Putamen (tissue), 1 donor: Measurements from ENCODE around the gene CDKN1C.
"Not testable (repeated sequence)": the region's sequence is repeated elsewhere in the genome, so short reads cannot be mapped to it uniquely, and the experiment has no call there.

ENCODE experiments used
- DNase-seq: peaks from one replicate; pipeline ENCODE4 v3.0.0-alpha.2; 2016; ENCODE audit warnings: low spot score

CDKN1C gene

DNA sequence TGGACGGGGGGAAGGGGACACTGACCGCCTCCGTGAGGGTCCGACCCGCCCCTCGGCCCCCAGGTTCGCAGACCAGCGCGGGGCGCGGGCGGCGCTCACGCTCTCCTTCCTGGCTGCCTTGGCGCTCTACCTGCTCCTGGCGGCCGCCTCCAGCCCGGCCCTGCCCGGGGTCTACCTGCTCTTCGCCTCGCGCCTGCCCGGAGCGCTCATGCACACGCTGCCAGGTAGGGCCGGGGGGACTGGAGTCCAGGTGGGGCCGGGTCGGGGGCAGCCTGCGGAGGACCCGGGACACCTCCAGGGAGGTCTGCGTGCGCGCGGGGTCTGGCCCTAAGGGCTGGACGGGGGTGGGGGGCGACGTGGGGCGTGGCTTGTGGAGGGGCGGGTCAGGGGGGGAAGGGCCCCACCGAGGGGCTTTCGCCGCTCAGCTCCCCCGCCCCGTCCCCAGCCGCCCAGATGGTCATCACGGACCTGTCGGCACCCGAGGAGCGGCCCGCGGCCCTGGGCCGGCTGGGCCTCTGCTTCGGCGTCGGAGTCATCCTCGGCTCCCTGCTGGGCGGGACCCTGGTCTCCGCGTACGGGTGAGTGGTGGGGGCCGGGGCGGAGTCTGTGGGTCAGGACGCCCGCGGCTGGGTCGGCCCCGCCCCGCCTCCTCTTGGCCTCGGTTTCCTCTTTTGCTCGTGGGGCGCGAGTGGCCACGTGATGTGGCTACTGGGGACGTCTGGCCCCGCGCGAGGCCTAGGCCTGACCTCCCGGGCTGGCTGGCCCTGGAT lies 23.7 kb upstream of the CDKN1C start:
- DNase-seq, result no peak

DNA sequence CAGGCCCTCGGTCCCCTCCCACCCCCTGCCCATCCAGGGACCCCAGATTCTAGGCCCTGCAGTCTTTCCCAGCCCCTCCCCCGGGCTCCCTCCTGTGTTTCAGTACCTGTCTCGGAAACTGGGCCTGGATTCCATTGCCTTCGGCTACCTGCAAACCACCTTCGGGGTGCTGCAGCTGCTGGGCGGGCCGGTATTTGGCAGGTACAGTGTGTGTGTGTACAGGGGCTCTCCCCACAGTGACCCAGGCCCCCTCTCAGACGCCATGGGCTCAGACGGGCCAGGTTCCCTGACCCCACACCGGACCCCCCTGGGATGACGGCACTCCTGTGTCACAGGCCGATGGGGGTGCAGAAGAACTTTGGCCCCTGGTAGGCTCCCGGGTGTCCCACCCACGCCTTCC lies 22.6 kb upstream of the CDKN1C start:
- DNase-seq, result no peak

DNA sequence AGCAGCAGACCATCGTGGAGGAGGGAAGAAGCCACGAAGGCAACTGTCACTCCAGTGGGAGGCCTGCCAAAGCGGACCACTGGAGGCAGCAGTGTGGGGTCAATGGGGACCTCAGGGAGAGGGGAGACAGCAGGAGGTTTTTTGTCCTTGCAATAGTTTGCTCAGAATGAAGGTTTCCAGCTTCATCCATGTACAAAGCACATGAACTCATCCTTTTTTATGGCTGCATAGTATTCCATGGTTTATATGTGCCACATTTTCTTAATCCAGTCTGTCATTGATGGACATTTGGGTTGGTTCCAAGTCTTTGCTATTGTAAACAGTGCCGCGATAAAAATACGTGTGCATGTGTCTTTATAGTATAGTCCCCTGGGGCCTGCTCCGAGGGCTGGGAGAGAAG lies 19.7 kb upstream of the CDKN1C start:
- DNase-seq, result not testable (repeated sequence)

DNA sequence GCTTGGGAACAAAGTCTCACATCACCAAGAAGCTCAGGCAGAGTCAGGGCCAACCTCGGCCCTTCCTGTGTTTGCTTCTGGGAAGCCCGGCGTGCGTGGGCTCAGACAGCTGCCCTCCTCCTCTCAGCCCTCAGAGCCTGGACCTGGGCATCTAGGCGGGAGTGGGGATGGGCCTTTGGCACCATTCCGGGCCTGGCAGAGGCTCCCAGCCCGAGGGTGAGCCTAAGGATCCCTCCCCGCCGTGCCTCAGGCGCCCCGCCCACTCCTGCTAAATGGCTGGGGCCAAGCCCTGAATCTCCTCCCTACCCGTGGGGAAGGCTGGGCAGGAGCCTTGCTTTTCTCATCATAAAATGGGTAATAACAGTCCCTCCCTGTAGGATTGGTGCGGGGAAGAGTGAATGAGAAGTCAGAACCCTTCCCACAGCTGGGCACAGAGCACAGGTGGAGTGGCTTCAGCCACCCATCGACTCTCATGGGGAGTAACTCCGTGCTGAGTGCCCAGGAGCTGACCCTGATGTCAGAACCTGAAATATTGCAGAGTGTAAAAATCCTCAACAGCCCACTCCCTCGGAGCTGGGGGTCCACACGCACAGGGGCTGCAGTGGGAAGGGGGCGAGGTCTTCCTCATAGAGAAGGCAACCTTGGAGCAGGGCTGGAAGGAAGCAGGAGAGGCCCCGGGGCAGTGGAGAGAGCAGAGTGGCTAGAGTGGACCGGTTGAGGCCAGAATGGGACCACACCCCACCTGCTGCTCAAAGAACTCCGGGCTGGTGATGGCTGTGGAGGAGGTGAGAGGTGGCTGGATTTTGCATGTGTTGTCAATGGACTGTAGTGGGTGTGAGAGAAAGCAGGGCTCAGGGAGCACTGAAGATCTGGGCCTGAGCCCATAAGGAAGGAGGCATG lies 18.8 kb upstream of the CDKN1C start:
- no peak for DNase-seq

DNA sequence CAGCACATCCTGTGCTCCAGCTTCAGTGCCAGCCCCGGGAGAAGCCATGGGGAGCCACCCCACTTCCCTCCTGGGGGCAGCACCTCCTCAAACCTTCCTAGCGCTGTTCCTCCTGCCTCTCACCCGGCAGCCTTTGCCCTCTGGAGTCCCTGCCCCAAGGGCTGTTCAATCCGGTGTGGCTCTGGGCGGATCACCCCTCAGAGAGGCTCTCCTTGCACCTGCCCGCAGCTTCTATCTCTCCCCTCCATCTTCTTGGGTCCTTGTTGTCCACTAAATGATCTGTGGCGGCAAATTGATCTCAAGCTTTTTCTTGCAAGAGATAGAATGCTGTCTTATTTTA lies 18.1 kb upstream of the CDKN1C start:
- no peak for DNase-seq

DNA sequence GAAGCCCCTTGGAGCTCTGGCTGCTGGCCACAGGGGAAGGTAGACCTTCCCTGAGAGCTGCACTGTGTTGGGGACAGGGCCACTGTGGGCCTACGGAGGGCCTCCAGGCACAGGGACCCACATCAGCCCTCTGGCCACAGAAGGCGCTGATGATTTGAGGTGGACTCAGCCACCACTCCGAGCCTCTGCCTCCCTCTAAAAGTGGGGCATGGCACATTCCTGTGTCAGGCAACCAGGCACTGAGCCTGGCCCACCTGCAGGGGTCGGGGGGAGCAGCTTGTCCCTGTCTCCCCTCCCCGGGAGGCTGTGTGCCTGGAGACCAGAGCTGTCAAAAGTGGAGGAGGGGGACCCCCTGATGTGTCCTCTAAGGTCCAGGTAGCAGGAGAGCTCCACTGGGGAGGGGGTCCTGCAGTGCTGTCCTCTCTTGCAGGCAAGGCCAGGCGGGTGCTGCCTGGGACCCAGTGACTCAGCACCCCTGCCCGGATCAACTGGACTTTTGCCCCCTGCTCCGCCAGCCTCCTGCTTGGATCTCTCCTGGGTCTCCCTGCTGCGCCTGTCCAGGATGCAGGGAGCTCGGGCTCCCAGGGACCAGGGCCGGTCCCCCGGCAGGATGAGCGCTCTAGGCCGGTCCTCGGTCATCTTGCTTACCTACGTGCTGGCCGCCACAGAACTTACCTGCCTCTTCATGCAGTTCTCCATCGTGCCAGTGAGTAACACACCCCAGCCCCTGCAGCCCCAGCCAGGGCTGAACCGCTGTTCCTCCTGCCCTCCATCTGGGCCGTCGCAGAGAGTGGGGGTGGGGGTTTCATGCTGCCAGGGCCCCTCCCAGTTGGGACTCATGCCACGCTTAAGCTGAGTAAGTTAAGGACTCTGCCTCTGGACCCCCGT lies 17.5 kb upstream of the CDKN1C start:
- DNase-seq, result no peak

DNA sequence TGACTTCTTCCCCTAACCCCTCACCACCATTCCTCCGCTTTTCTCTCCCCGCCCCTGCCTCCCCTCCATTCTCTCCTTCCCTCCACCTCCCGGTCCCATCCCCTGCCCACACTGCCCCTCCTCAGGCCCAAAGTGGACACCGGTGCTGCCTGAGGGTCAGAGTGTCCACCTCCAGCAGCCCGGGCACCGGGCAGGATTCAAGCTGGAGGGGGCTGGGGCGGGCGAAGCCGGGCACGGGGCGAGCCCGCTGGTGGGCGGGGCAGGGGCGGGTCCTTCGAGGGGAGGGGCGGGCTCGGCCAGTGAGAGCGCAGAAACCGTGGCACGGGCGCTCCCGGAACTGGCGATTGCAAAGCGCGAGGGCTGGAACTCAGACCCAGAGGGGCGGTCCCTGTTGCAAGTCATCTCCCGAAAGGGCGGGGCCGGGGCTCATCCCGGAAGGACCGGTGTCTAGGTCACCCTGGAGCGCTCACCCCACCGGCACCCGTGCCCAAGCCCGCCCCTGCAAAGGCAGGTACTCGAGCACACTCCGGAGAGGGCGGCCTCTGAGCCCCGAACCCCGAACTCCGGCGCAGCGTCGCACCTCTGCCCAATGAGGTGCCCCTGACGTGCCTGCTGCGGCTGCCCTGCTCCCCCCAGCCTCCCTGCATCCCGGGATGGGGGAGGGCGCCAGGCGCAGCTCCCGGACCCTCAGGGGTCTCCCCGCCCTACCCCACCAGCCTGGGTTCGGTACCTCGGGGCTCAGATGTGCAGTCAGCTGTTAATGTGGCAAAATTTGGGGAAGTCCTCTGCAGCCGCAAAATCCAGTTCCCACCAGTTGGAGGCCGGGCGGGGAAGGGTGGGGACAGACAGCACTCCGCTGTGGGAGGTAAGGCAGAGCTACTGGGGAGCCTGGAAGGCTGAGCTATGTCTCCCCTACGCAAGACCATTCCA lies 16.5 kb upstream of the CDKN1C start:
- no peak for DNase-seq

DNA sequence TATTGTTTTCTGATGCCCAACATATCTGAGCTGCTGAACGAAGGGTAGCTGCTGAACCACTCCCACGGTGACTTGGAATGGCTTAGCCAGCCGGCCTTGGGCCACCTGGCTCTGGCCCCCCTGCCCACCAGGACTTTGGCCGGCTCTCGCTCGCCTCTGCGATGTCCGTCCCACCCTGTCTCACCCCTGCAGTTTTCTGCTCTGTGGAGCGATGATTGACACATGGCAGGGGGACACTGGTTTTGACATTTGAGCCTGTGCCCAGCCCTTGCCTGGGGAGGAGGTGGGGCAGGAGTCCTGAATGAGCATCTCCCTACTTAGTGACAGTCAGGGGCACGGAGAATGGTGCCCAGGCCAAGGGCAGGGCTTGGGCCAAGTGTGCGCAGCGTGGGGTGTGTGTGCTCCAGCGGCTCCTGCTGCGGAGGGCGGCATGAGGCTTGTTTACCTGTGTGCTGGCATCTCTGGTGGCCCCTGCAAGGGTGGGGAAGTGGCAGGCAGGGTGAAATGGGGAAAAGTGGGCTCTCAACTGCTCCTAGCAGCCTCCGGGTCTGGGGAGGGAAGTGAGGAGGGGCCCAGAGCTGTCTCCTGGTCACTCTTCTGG lies 15.7 kb upstream of the CDKN1C start:
- DNase-seq, result no peak

DNA sequence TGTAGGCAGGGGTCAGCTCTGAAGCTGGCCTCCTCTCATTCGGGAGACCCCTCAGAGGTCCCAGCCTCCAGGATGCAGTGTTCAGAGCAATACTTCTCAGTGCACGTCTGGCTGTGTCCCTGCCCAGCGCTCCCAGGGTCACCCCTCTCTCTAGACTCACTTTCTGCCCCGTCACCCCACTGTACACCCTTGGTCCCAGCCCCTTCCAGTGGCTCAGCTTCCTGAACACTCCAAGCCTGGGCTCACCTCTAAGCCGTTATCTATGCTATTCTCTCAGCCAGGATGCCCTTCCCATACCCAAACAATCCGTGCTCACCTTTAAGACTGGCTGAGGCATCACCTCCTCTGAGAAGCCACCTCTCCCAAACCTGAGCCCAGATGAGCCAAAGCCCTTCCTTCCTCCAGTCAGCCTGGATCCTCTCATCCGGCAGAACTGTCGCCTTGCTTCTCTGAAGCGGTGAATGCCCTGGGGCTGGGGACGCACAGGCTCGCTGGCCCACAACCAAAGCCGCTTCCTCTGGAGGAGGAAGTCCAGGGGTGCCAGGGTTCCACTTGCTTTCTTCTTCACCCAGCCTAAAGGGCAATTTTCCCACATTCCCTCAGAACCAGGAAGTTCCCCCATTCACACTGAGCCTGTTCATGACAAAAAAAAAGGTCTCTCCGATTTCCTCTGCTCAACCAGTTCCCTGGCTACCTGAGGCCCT lies 13.7 kb upstream of the CDKN1C start:
- DNase-seq, result no peak

DNA sequence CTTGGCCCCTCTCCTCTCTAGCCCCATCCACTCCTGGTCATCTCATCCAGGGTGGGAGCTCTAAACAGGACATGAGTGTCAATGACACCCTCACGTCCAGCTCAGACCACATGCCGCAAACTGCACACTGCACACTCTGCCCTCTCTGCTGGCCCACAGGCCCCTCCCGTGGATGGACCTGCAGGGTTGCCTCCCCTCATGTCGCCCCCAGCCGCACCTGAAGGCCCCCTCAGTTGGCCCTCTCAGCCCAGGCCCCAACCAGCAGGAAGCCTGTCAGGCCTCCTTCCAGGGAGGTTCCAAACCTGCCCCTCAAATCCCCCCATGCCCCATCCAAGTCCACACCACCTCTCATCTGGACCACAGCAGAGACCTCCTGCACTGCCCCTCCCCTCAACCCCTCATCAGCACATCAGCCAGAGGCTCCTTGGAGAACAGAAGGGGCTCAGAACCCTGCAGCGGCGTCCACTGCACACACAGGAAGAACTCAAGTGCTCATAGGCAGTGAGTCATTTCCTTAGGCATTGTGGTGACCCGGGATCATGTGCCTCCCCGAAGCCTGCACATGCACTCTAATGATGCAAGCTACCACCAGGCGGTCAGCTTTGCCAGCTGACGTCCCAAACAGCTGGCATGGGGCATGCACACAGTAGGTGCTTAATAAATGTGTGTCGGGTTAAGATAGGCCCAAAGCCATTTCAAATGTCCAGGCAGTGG lies 12.9 kb upstream of the CDKN1C start:
- no peak for DNase-seq

DNA sequence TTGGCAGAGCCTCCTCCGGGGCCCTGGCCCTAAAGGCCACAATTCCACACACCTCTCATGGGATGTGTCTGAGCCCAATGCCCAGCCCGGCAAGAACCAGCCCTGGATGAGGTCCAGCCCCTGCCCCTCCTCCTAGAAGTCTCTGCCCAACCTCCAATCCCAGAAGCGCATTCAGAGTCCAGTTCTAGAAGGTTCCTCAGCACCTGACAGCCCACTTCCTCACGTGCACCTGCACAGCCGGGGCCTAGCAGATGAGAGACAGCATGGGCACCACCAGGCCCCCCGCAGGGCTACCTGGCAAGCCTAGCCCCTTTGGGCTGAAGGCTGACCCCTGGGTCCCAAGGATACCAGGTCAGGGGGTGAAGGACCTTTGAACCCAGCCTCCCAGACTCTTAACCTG lies 11.5 kb upstream of the CDKN1C start:
- no peak for DNase-seq

DNA sequence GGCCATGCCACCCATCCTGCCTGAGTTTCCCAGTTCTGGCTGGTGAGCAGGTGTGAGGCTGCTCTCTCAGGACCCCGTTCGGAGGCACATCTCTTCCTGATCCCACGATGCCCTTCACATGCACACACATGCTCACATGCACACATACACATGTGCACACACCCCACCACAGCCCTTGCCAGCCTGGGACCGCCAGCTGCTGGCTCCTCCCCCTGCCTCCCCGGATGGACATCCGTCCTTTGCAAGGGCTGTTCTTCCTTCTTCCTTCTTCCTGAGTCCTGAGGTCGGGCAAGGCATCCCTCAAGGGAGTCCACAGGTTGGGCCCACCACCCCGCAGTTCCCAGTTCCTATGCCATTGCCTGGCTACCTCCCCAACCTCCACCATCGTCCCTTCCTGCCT lies 10.5 kb upstream of the CDKN1C start:
- DNase-seq, result no peak

DNA sequence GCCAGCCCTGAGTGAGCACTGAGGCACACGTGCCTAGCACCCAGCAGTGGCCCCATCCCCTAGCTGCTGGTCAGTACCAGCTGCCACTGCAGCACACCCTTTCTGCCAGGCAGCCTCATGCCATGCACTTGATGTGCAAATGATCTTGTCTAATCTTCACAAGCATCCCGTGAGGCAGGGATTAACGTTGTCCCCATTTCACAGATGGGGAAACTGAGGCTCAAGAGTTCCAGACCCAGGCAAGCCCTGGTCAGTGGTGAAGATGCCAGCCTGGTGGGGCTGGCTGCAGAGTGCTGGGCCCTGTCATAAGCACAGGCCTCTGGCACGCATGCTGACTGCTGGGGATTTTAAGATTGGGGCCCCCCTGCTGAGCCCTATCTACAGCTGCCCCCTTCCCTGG lies 8.4 kb upstream of the CDKN1C start:
- DNase-seq, result no peak

DNA sequence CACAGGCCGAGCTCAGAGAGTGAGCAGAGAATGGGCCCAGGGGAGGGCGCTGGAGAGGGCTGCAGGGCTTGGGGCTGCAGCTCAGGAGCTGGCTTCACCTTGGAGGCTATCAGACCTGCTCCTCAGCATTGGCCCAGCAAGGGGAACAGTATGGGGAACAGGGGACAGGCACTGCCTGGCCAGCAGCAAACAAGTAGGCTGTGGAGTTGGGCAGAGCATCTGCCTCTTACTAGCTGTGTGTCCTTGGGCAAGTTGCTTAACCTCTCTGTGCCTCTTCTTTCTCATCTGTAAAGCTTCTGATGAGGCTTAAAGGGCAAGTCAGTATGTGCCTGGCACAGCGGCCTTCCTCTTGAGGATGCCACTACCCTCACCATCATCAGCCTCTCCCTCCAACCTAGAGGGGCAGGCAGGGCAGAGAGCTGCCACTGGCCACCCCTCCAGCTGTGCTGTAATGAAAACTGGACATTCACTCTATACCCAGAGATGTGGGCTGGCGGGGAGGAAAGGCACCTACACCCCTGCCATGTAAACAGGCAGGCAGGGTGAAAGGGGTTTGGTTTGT lies 7.5 kb upstream of the CDKN1C start:
- no peak for DNase-seq

DNA sequence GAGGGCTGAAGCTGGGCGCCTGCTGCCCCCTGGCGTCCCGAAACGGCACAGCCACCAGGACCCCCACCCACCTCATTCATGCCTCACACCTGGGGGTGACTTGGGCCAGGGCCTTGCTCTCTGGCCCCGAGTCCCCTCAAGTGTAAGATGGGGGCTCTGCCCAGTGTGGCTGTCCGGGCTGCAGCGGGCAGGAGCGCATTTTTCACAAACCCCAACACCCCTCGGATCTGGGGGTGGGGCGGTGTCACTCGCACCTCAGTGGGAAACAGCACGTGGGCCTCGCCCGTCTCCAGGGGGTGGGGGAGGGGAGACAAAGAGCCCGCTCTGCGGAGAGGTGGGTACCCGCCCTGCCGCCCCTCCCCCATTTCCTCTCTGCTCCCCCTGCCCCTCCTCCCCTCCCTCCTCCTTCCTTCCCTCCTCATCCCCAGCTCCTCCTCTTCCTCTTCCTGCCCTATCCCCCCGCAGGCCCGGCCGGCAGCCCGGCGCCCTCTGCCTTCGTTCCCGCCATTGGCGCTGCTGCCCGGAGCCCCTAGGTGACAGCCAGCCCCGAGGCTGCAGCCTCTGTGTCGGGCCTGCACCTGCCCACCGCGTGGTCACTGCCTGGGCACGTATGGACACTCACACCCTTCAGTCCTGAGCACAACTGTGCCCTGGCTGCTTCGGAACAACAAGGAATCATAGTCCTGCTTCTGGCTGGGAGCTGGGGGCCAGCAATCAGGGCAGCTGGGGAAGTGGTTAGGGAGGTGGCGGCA lies 6.8 kb upstream of the CDKN1C start:
- no peak for DNase-seq

DNA sequence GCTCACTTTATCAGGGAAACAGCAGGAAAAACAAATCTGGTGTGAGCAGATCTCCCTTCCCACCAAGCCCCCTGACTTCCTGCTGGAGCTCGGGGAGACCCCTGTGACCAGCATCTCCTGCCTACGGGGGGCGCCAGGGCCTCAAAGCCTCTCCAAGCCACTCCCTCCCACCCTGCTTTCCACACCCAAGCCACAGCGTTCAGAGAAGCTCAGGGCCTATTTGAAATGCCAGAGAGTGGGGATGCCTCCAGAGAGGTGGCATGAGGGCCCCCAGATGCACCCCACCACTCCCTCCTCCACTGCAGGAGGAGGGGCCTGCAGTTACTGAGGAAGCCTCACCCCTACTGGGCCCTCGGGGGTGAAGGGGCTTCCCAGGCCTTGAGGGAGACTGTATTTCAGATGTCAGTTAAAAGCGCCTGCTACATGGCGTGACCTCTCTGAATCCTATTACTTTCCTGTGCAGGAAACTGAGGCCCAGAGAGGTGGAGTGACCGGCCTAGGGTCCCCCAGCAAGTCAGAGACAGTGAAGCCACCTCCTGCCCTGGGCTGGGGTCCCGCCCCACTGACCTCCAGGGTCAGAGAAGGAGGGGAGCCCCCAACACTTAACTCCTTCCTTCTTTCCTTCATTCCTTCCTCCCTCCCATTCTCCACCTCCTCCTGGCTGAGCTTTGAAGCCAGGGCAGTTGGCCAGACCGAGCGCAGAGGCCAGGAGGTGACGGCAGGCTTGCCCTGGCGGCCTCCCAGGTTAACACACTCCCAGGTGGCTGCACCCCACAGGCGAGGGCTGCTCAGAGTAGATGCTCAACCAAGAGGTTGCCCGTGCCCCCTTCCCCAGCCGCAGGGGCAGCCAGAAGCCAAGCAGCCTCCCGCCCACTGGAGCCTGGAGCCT lies 6.0 kb upstream of the CDKN1C start:
- no peak for DNase-seq

DNA sequence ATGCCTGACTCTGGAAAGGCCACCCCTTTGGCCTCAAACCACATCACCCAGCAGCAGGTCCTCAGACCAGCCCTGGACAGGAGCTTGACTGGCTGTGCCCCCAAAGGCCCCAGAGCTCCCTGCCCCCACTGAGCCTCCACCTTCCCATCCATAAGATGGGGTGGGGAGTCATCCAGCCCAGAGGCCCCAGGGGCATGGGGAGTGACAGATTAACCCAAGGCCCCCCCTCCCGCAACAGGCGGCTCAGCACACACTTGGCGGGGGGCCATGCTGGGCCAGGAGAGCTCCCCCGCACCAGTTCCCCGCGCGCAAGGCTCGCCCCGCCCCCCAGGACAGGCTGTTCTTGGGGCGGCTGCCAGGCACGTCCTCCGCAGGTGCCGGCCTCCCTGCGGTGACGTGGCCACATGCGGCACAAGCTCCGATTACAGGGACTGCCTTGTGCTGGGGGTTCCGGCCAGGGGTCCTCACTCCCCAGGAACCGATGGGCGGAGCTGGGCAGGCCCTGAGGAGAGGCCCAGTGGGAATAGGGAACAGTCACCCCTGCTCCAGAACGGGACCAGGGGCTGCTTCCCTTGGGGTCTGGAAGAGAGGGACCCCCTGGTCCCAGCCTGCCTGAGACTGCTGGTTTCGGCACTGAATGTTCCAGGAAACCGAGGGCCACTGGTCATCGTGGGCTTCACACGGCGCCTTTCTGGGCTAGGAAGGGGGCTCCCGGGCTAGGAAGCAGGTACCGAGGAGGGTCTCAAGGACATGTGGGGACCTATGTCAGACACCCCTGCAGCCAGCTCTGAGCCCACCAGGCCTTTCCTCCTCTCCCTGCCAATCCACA lies 5.1 kb upstream of the CDKN1C start:
- no peak for DNase-seq
